ENCODE measurements around the gene ECI2.

Gene ECI2

GRCh38 chr6:4067673-4068072 is 67.7 kb downstream of the ECI2 start:
- H3K36me3 ChIP-seq (ENCODE audit: control insufficient read depth, insufficient read depth, low read length): peaks cover 2% of the 10 kb centered on the region; the same call in 1 of the 2 replicates
- H3K4me3 ChIP-seq (replicated peaks; ENCODE audit: low read depth, low read length): no peak overlapping the region
- DNase-seq (ENCODE audit: extremely low read depth, insufficient read length): no peak
- H3K27me3 ChIP-seq (replicated peaks; ENCODE audit: control insufficient read depth, insufficient read depth, low read length): no peaks in the 10 kb centered on the region
- no peak for TF ChIP-seq CTCF (IDR thresholded peaks at IDR 0.05; ENCODE audit: insufficient read depth, low read length, poor library complexity, severe bottlenecking)

- DNase-seq (ENCODE audit: extremely low read depth, insufficient read length): no peak
- TF ChIP-seq CTCF (IDR thresholded peaks at IDR 0.05; ENCODE audit: insufficient read depth, low read length, poor library complexity, severe bottlenecking): no peak
- Histone ChIP-seq H3K36me3 (ENCODE audit: control insufficient read depth, insufficient read depth, low read length) (peaks cover 3% of the 10 kb centered on the region; the same call in 1 of the 2 replicates), H3K27me3 (replicated peaks; ENCODE audit: control insufficient read depth, insufficient read depth, low read length) (no peaks in the 10 kb centered on the region), H3K4me3 (replicated peaks; ENCODE audit: low read depth, low read length) (no peak overlapping the region)
Measured at GRCh38 chr6:4066029-4066755, 69.2 kb downstream of the ECI2 start.
